ENCODE measurements around the gene PRKCA. TPM values are rescaled to one million over a fixed set of nuclear protein-coding genes. Genes with fewer than 3 reads are reported as not detected.
A peak's percentile ranks its signal among the peaks of the same experiment; 100 is the strongest.

The PRKCA gene
- total RNA-seq, 3 donors from 2014 or later (not counting 1 experiment from before 2014, with no cell fraction given) = 19.6 to 29.0 (median 20.4) TPM

GRCh38 chr17:66673668-66674276 is 371.4 kb downstream of the PRKCA start:
- Mint-ChIP-seq H3K4me3 (peak overlapping the region; percentile 32), H3K4me1 (peaks cover 29 to 32% of the 10 kb centered on the region in 2 donors), H3K36me3 (no peaks in the 10 kb centered on the region), H3K27me3 (ENCODE audit: low read depth in 2 of 2) (no peaks in the 10 kb centered on the region), H3K9me3 (peaks cover 0 to 4% of the 10 kb centered on the region in 2 donors), H3K27ac (peak overlapping the region; percentile 72 to 82)
- H3K27me3 ChIP-seq (ENCODE audit: control insufficient read depth, insufficient read depth, low read length) = no peaks in the 10 kb centered on the region
- H3K4me3 ChIP-seq (ENCODE audit: low read length) = no peak overlapping the region
- peak; percentile 33 for TF ChIP-seq CTCF (IDR thresholded peaks at IDR 0.05)
- intact Hi-C loops (cut with micrococcal nuclease) = loop anchor here (5.0 kb wide), 1 partner anchor 416 kb away; no protein-coding TSS in a partner anchor
- DNase-seq = peak in 1 of 2 donors; percentile 86
- H3K4me1 ChIP-seq (ENCODE audit: control insufficient read depth, insufficient read depth, low read length) = peaks cover 30% of the 10 kb centered on the region
- H3K27ac ChIP-seq (ENCODE audit: low read length) = peak overlapping the region; percentile 69
- peaks cover 5% of the 10 kb centered on the region for H3K9me3 ChIP-seq (ENCODE audit: control insufficient read depth, insufficient read depth, low read length)
- no peaks in the 10 kb centered on the region for H3K36me3 ChIP-seq (ENCODE audit: control insufficient read depth, insufficient read depth, low read length)
- peak; percentile 62 to 85 (median 75) for ATAC-seq
- 31% methylated on average over 8 of the region's 8 CpGs for WGBS (ENCODE audit: insufficient coverage)

- no peak for DNase-seq
- no peaks in the 10 kb centered on the region for H3K27me3 ChIP-seq (ENCODE audit: control insufficient read depth, insufficient read depth, low read length)
- intact Hi-C loops (cut with micrococcal nuclease) = no loop called here
- H3K27ac ChIP-seq (ENCODE audit: low read length) = no peak overlapping the region
- TF ChIP-seq CTCF (IDR thresholded peaks at IDR 0.05) = no peak
- peaks cover 41% of the 10 kb centered on the region for H3K4me1 ChIP-seq (ENCODE audit: control insufficient read depth, insufficient read depth, low read length)
- 98% methylated on average over 16 of the region's 16 CpGs for WGBS (ENCODE audit: insufficient coverage)
- no peak overlapping the region for H3K4me3 ChIP-seq (ENCODE audit: low read length)
- H3K9me3 ChIP-seq (ENCODE audit: control insufficient read depth, insufficient read depth, low read length) = peaks cover 5% of the 10 kb centered on the region
- no peaks in the 10 kb centered on the region for H3K36me3 Mint-ChIP-seq
- H3K27me3 Mint-ChIP-seq (ENCODE audit: low read depth in 2 of 2) = no peaks in the 10 kb centered on the region
- ATAC-seq = no peak
- peaks cover 0 to 4% of the 10 kb centered on the region in 2 donors for H3K9me3 Mint-ChIP-seq
- H3K4me1 Mint-ChIP-seq = peaks cover 37 to 39% of the 10 kb centered on the region in 2 donors
- no peaks in the 10 kb centered on the region for H3K36me3 ChIP-seq (ENCODE audit: control insufficient read depth, insufficient read depth, low read length)
- peak overlapping the region in 1 of 2 donors; percentile 82 for H3K27ac Mint-ChIP-seq
- no peak overlapping the region for H3K4me3 Mint-ChIP-seq
These were observed 373.0 kb downstream of the PRKCA start for GRCh38 chr17:66675273-66675990.

- DNase-seq = no peak
- WGBS (ENCODE audit: insufficient coverage) = 96% methylated on average over 17 of the region's 17 CpGs
- TF ChIP-seq CTCF (IDR thresholded peaks at IDR 0.05) = no peak
- Mint-ChIP-seq H3K27me3 (ENCODE audit: low read depth in 2 of 2) (no peaks in the 10 kb centered on the region), H3K27ac (no peak overlapping the region), H3K4me1 (peaks cover 37 to 39% of the 10 kb centered on the region in 2 donors), H3K9me3 (peaks cover 0 to 4% of the 10 kb centered on the region in 2 donors), H3K4me3 (no peak overlapping the region), H3K36me3 (no peaks in the 10 kb centered on the region)
- Histone ChIP-seq H3K4me1 (ENCODE audit: control insufficient read depth, insufficient read depth, low read length) (peaks cover 41% of the 10 kb centered on the region), H3K4me3 (ENCODE audit: low read length) (no peak overlapping the region), H3K9me3 (ENCODE audit: control insufficient read depth, insufficient read depth, low read length) (peaks cover 5% of the 10 kb centered on the region), H3K36me3 (ENCODE audit: control insufficient read depth, insufficient read depth, low read length) (no peaks in the 10 kb centered on the region), H3K27me3 (ENCODE audit: control insufficient read depth, insufficient read depth, low read length) (no peaks in the 10 kb centered on the region), H3K27ac (ENCODE audit: low read length) (no peak overlapping the region)
- intact Hi-C loops (cut with micrococcal nuclease) = no loop called here
- no peak for ATAC-seq
These were observed 373.6 kb downstream of the PRKCA start for GRCh38 chr17:66675991-66676371.
